Measurements from ENCODE around the gene ACTMAP.

ACTMAP gene

DNA sequence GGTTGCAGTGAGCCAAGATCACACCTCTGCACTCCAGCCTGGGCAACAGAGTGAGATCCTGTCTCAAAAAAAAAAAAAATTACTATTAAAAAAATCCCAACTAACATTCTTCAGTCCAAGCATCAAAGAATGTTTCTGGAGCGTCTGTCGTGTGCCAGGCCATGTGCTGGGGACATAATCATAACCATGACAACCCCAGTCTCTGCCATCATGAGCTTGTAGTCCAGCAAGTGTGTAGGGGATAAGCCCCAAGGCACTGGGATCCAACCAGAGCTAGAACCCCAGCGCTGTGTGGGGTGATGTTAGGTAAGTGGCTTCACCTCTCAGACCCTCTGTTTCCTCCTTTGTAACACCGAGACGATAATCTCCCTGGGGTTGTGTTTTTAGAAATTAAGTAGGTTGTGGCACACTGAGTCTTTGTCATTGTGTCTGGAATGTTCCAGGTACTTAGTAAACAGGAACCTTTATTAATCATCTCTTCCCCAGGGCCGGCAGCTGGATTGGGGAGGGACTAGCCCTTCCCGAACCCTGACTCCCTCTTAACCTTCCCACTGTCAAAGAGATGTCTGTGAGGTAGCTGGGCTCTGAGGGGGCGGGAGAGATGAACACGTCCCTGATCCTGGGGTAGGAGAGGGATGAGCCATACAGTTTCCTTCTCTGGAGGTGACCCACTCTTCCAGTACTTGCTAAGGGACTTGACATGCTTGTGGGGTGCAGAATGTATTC, 28.2 kb downstream of the ACTMAP start:
- no peak overlapping the region for H3K27ac ChIP-seq
- H3K4me3 ChIP-seq (ENCODE audit: low read depth, low read length) = no peak overlapping the region
- TF ChIP-seq, protein P1, sequence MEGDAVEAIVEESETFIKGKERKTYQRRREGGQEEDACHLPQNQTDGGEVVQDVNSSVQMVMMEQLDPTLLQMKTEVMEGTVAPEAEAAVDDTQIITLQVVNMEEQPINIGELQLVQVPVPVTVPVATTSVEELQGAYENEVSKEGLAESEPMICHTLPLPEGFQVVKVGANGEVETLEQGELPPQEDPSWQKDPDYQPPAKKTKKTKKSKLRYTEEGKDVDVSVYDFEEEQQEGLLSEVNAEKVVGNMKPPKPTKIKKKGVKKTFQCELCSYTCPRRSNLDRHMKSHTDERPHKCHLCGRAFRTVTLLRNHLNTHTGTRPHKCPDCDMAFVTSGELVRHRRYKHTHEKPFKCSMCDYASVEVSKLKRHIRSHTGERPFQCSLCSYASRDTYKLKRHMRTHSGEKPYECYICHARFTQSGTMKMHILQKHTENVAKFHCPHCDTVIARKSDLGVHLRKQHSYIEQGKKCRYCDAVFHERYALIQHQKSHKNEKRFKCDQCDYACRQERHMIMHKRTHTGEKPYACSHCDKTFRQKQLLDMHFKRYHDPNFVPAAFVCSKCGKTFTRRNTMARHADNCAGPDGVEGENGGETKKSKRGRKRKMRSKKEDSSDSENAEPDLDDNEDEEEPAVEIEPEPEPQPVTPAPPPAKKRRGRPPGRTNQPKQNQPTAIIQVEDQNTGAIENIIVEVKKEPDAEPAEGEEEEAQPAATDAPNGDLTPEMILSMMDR (IDR thresholded peaks at IDR 0.05; ENCODE audit: low read depth, low read length, missing control alignments) = no peak
- no peak for DNase-seq
- H3K36me3 ChIP-seq (replicated peaks) = peaks cover 26% of the 10 kb centered on the region
- no peaks in the 10 kb centered on the region for H3K27me3 ChIP-seq (replicated peaks)
- in situ Hi-C loops (cut with HindIII; ENCODE audit: low pct_ligation_motif_present, low sequenced_read_pairs) = no loop called here

DNA sequence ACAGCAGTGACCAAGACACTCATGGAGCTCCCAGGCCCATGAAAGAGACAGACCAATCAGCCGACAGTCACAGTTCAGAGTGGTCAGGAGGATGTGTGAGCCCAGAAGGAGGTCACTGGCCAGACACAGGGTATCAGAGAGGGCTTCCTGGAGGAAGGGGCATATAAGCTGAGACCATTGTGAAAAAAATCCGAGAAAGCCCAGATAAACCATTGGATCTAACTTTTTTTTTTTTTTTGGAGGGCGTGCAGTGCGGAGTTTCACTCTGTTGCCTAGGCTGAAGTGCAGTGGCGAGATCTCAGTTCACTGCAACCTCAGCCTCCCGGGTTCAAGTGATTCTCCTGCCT, 29.2 kb downstream of the ACTMAP start:
- in situ Hi-C loops (cut with HindIII; ENCODE audit: low pct_ligation_motif_present, low sequenced_read_pairs) = no loop called here
- no peak for DNase-seq
- no peaks in the 10 kb centered on the region for H3K27me3 ChIP-seq (replicated peaks)
- peaks cover 17% of the 10 kb centered on the region for H3K36me3 ChIP-seq (replicated peaks)
- no peak overlapping the region for H3K27ac ChIP-seq
- no peak overlapping the region for H3K4me3 ChIP-seq (ENCODE audit: low read depth, low read length)
- TF ChIP-seq, protein P1 (IDR thresholded peaks at IDR 0.05; ENCODE audit: low read depth, low read length, missing control alignments) = no peak

DNA sequence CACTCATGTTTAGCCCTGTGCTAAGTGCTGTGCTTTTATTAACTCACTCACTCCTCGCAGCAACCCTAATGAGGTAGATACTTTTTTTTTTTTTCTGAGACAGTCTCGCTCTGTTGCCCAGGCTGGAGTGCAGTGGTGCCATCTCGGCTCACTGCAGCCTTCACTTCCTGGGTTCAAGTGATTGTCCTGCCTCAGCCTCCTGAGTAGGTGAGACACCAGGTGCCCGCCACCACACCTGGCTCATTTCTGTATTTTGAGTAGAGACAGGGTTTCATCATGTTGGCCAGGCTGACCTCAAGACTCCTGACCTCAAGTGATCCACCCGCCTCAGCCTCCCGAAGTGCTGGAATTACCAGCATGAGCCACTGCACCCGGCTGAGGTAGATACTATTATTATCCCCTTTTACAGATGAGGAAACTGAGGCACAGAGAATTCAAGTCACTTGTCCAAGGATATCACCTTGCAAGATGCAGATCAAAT, 30.8 kb downstream of the ACTMAP start:
- no peak overlapping the region for H3K27ac ChIP-seq
- in situ Hi-C loops (cut with HindIII; ENCODE audit: low pct_ligation_motif_present, low sequenced_read_pairs) = no loop called here
- H3K36me3 ChIP-seq (replicated peaks) = peaks cover 7% of the 10 kb centered on the region
- H3K4me3 ChIP-seq (ENCODE audit: low read depth, low read length) = peak overlapping the region; percentile 76
- DNase-seq = no peak
- H3K27me3 ChIP-seq (replicated peaks) = no peaks in the 10 kb centered on the region
- TF ChIP-seq, protein P1 (IDR thresholded peaks at IDR 0.05; ENCODE audit: low read depth, low read length, missing control alignments) = no peak

DNA sequence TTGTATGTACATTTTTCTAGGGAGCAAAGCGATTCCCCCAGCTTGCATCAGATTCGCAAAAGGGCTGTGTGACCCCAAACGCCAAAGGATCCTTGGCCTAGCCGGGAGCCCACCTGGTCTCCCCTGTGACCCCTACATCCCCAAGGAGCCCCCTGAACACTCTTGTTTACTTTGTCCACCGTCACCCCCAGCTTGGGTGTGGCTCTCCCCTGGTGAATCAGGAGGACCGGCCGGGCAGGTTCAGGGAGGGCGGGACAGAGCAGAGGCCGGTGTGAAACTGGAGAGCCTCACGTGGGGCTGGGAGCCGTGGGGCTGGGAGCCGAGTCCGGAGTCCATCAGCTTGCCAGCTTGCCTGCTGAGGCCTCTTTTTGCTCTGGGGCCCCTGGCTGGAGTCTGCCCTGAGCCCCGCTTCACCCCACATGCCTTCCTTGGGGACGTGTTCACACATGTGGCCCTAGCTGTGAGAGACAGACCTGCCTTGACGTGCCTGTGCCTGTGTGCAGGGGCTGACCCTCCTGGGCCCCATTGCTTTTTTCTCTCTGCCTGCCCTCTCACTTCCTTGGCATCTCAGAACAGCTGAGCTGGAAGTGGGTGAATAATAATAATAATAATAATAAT, 31.4 kb downstream of the ACTMAP start:
- Histone ChIP-seq H3K27ac (peak overlapping the region; percentile 99), H3K27me3 (replicated peaks) (no peaks in the 10 kb centered on the region), H3K4me3 (ENCODE audit: low read depth, low read length) (peak overlapping the region; percentile 76), H3K36me3 (replicated peaks) (peaks cover under 1% of the 10 kb centered on the region)
- peak; percentile 21 for DNase-seq
- in situ Hi-C loops (cut with HindIII; ENCODE audit: low pct_ligation_motif_present, low sequenced_read_pairs) = no loop called here
- TF ChIP-seq, protein P1 (IDR thresholded peaks at IDR 0.05; ENCODE audit: low read depth, low read length, missing control alignments) = no peak

DNA sequence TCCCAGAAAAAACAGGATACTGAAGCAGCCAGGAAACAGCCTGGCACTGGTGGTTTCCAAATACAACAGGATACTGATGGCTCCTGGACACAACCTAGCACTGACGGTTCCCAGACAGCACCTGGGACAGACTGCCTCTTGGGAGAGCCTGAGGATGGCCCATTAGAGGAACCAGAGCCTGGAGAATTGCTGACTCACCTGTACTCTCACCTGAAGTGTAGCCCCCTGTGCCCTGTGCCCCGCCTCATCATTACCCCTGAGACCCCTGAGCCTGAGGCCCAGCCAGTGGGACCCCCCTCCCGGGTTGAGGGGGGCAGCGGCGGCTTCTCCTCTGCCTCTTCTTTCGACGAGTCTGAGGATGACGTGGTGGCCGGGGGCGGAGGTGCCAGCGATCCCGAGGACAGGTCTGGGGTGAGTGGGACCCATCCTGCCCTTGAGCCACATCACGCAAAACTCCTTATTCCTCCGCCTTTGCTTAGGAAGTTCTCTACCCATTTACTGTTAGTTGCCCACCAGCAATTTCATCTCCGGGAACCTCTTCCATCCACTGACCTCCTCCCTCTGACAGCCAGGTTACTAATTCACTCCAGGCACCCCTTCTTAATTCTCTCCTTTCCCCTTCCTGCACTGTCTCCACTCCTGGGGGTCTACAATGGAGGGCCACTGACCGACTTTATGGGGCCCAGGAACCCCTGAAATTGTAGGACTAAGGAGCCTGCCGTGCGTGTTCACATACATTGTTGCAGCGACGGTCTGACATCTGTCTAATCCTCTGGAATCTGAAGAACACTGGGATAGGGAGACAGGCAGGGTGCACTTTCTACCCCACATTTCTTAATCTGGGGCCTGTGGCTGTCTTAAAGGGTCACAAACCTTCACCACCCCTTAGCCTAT, 32.1 kb downstream of the ACTMAP start:
- peak overlapping the region; percentile 76 for H3K4me3 ChIP-seq (ENCODE audit: low read depth, low read length)
- peak overlapping the region; percentile 99 for H3K27ac ChIP-seq
- no peaks in the 10 kb centered on the region for H3K36me3 ChIP-seq (replicated peaks)
- no peaks in the 10 kb centered on the region for H3K27me3 ChIP-seq (replicated peaks)
- in situ Hi-C loops (cut with HindIII; ENCODE audit: low pct_ligation_motif_present, low sequenced_read_pairs) = no loop called here
- TF ChIP-seq, protein P1 (IDR thresholded peaks at IDR 0.05; ENCODE audit: low read depth, low read length, missing control alignments) = no peak
- no peak for DNase-seq

Measured in brain microvascular endothelial cell (primary cell).